Measurements from ENCODE around the gene SPECC1. TPM values are rescaled to one million over a fixed set of nuclear protein-coding genes. Genes with fewer than 3 reads are reported as not detected.

The SPECC1 gene
- polyA plus RNA-seq, 1 experiment: 56.4 TPM

DNA sequence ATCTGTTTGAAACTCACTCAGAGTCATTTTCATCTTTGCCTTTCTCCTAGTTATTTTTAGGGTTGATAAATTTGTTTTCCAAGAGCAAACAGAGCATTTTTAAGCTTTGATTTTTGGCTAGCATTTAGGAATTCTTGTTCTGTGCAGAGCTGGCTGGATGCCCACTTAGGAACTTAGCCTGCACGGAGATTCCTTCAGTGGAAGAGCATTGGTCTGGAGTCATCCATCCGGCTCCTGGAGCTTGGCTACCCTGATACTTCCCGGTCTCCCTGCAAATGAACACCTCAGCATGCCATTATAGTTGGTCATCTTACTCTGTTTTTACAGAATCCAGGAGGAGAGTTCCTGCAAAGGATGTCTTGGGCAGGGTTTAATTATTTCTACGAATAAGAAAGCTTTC, 57.1 kb downstream of the SPECC1 start:
- TF ChIP-seq CTCF (IDR thresholded peaks at IDR 0.05; ENCODE audit: low read depth, low read length): no peak
- no peak overlapping the region for H3K4me3 ChIP-seq (ENCODE audit: low read depth, low read length)
- ChIA-PET POLR2A (interaction anchor here (0.9 kb wide), 1 partner anchor 168 kb away, joined by 3 read pairs; no protein-coding TSS in a partner anchor), CTCF (interaction anchor here (0.7 to 1.0 kb wide), 2 partner anchors 50 to 56 kb away, joined by 3 to 7 read pairs; no protein-coding TSS in a partner anchor)
- H3K9me3 ChIP-seq (ENCODE audit: control insufficient read depth, insufficient read depth, low read length): no peaks in the 10 kb centered on the region
- H3K27ac ChIP-seq (ENCODE audit: low read depth, low read length): no peak overlapping the region
- H3K27me3 ChIP-seq (ENCODE audit: control insufficient read depth, insufficient read depth, low read length): no peaks in the 10 kb centered on the region
- peak; percentile 74 for DNase-seq (ENCODE audit: low read depth, low spot score)

GRCh38 chr17:20067711-20068110, 58.6 kb downstream of the SPECC1 start:
- H3K4me3 ChIP-seq (ENCODE audit: low read depth, low read length): no peak overlapping the region
- DNase-seq (ENCODE audit: low read depth, low spot score): no peak
- POLR2A ChIA-PET: no interaction called here
- H3K27me3 ChIP-seq (ENCODE audit: control insufficient read depth, insufficient read depth, low read length): no peaks in the 10 kb centered on the region
- H3K27ac ChIP-seq (ENCODE audit: low read depth, low read length): no peak overlapping the region
- peaks cover 3% of the 10 kb centered on the region; the same call in 1 of the 2 replicates for H3K9me3 ChIP-seq (ENCODE audit: control insufficient read depth, insufficient read depth, low read length)
- TF ChIP-seq CTCF (IDR thresholded peaks at IDR 0.05; ENCODE audit: low read depth, low read length): no peak
- CTCF ChIA-PET: no interaction called here

GRCh38 chr17:20068445-20068844, 59.3 kb downstream of the SPECC1 start:
- CTCF ChIA-PET: no interaction called here
- DNase-seq (ENCODE audit: low read depth, low spot score): no peak
- no peak overlapping the region for H3K27ac ChIP-seq (ENCODE audit: low read depth, low read length)
- POLR2A ChIA-PET: no interaction called here
- H3K9me3 ChIP-seq (ENCODE audit: control insufficient read depth, insufficient read depth, low read length): peaks cover 3% of the 10 kb centered on the region; the same call in 1 of the 2 replicates
- no peak for TF ChIP-seq CTCF (IDR thresholded peaks at IDR 0.05; ENCODE audit: low read depth, low read length)
- no peak overlapping the region for H3K4me3 ChIP-seq (ENCODE audit: low read depth, low read length)
- H3K27me3 ChIP-seq (ENCODE audit: control insufficient read depth, insufficient read depth, low read length): peaks cover 2% of the 10 kb centered on the region

GRCh38 chr17:20071824-20072691, 62.9 kb downstream of the SPECC1 start:
- Histone ChIP-seq H3K4me3 (ENCODE audit: low read depth, low read length) (no peak overlapping the region), H3K27ac (ENCODE audit: low read depth, low read length) (no peak overlapping the region), H3K27me3 (ENCODE audit: control insufficient read depth, insufficient read depth, low read length) (peaks cover 16% of the 10 kb centered on the region), H3K9me3 (ENCODE audit: control insufficient read depth, insufficient read depth, low read length) (peaks cover 3% of the 10 kb centered on the region; the same call in 1 of the 2 replicates)
- POLR2A ChIA-PET: no interaction called here
- TF ChIP-seq CTCF (IDR thresholded peaks at IDR 0.05; ENCODE audit: low read depth, low read length): no peak
- DNase-seq (ENCODE audit: low read depth, low spot score): no peak
- CTCF ChIA-PET: interaction anchor here (0.7 kb wide), 1 partner anchor 63 kb away, joined by 3 read pairs; the partner anchor contains the start of gene SPECC1

GRCh38 chr17:20072692-20072992, 63.5 kb downstream of the SPECC1 start:
- TF ChIP-seq CTCF (IDR thresholded peaks at IDR 0.05; ENCODE audit: low read depth, low read length): no peak
- Histone ChIP-seq H3K27me3 (ENCODE audit: control insufficient read depth, insufficient read depth, low read length) (peaks cover 16% of the 10 kb centered on the region), H3K9me3 (ENCODE audit: control insufficient read depth, insufficient read depth, low read length) (peaks cover 3% of the 10 kb centered on the region; the same call in 1 of the 2 replicates), H3K27ac (ENCODE audit: low read depth, low read length) (no peak overlapping the region), H3K4me3 (ENCODE audit: low read depth, low read length) (no peak overlapping the region)
- DNase-seq (ENCODE audit: low read depth, low spot score): no peak
- ChIA-PET CTCF (interaction anchor here (0.7 to 0.9 kb wide), 2 partner anchors 45 to 64 kb away, joined by 3 read pairs; partner anchors contain the start of gene SPECC1), POLR2A (no interaction called here)

All from AG04450 (cell line).